Right cardiac atrium (tissue), 5 donors: ENCODE results near the gene ME3. TPM values are rescaled to one million over a fixed set of nuclear protein-coding genes. Genes with fewer than 3 reads are reported as not detected.
"Not testable (repeated sequence)": the region's sequence is repeated elsewhere in the genome, so short reads cannot be mapped to it uniquely, and the experiment has no call there.

ENCODE experiments used
- ATAC-seq, 2 donors: fragments of 200-7000 bp; cut with Tn5 transposase; one replicate each; pipeline versions ENCODE4 v1.8.0 to v1.9.1; 2020; ENCODE audit warnings: moderate library complexity in 2 of 2, mild to moderate bottlenecking in 1 of 2
- DNase-seq, 3 donors: peaks; one replicate each; pipeline ENCODE4 v3.0.0-alpha.2; 2020
- H3K27ac ChIP-seq: one replicate; pipeline ENCODE4 v1.5.1; 2013; ENCODE audit warnings: mild to moderate bottlenecking, low read length, control low read depth, moderate library complexity
- H3K27me3 ChIP-seq: one replicate; pipeline ENCODE4 v1.6.1; 2013; ENCODE audit not compliant: control insufficient read depth, insufficient read depth
- H3K4me1 ChIP-seq: one replicate; pipeline ENCODE4 v1.6.1; 2013; ENCODE audit warnings: low read length; ENCODE audit not compliant: control insufficient read depth, insufficient read depth
- H3K4me3 ChIP-seq: one replicate; pipeline ENCODE4 v1.5.1; 2013; ENCODE audit warnings: low read length, control low read depth
- H3K9me3 ChIP-seq: one replicate; pipeline ENCODE4 v1.6.1; 2013; ENCODE audit warnings: low read length; ENCODE audit not compliant: control insufficient read depth
- WGBS: extraction: QIAGEN DNeasy Blood & Tissue Kit; methylation state at CpG from one replicate; pipeline ENCODE4 v1.1.7; 2013; 5-methylcytosine and 5-hydroxymethylcytosine counted together
- intact Hi-C, 4 donors: fragments of 100-400 bp; cut with DNase I; formaldehyde crosslinking; loops; one replicate each; pipeline versions ENCODE4 v1.11.0 to v1.14.0; 2022 to 2023
- polyA plus RNA-seq: library from polyadenylated mRNA; stranded (reverse); fragments of 200-250 nt; gene quantifications from one replicate; pipeline ENCODE4 v1.2.3, GENCODE V29; 2013
- total RNA-seq, 4 donors: library from RNA; stranded (reverse); fragmentation: NEBNext Ultra II Directional; extraction: Animal tissue kit (Norgen Biotek cat#: 25700); gene quantifications; one replicate each; pipeline ENCODE4 v1.2.1, GENCODE V29; 2021
- donor health status: healthy with polysubstance abuse.
- donor health status: DM: no; HTN: yes; CAD: no.
- donor health status: DM: no; HTN: no; CAD: no.
- donor health status: DM: no; HTN: yes; CAD: no; lungs with severe emphysema.
- donor health status: DM: yes; HTN: yes; CAD: no.

ME3 gene
- total and polyA plus RNA-seq, 5 donors, result 20.8 to 24.0 (median 23.6) TPM

GRCh38 chr11:86664930-86665329, 7.5 kb downstream of the ME3 start:
- H3K4me1 ChIP-seq, result peaks cover 2% of the 10 kb centered on the region

GRCh38 chr11:86663761-86664160, 8.7 kb downstream of the ME3 start:
- Histone ChIP-seq H3K4me1 (peaks cover 2% of the 10 kb centered on the region), H3K27ac (no peak overlapping the region), H3K9me3 (no peaks in the 10 kb centered on the region), H3K27me3 (no peaks in the 10 kb centered on the region), H3K4me3 (no peak overlapping the region)
- intact Hi-C loops, result no loop called here
- DNase-seq, result no peak
- 78% methylated on average over 4 of the region's 4 CpGs for WGBS
- no peak for ATAC-seq

More at GRCh38 chr11:86664930-86665329, 7.5 kb downstream of the ME3 start:
- Histone ChIP-seq H3K27ac (no peak overlapping the region), H3K4me3 (no peak overlapping the region), H3K27me3 (no peaks in the 10 kb centered on the region), H3K9me3 (no peaks in the 10 kb centered on the region)
- no peak for DNase-seq
- intact Hi-C loops, result no loop called here
- ATAC-seq, result no peak
- WGBS, result 96% methylated on average over 3 of the region's 3 CpGs

- no peaks in the 10 kb centered on the region for H3K27me3 ChIP-seq
- intact Hi-C loops, result no loop called here
Observed at GRCh38 chr11:86663291-86663690, 9.1 kb downstream of the ME3 start.

GRCh38 chr11:86660736-86661135, 11.7 kb downstream of the ME3 start:
- H3K27me3 ChIP-seq, result no peaks in the 10 kb centered on the region
- whole genome bisulfite sequencing, result 81% methylated on average over 2 of the region's 2 CpGs
- H3K4me1 ChIP-seq, result peaks cover 2% of the 10 kb centered on the region
- no peak overlapping the region for H3K4me3 ChIP-seq
- no peak overlapping the region for H3K27ac ChIP-seq
- ATAC-seq, result no peak
- no peak for DNase-seq
- intact Hi-C loops, result no loop called here
- no peaks in the 10 kb centered on the region for H3K9me3 ChIP-seq

More at GRCh38 chr11:86663291-86663690, 9.1 kb downstream of the ME3 start:
- Histone ChIP-seq H3K4me3 (no peak overlapping the region), H3K4me1 (peaks cover 2% of the 10 kb centered on the region), H3K9me3 (no peaks in the 10 kb centered on the region), H3K27ac (no peak overlapping the region)
- no peak for ATAC-seq
- no peak for DNase-seq
- 94% methylated on average over 3 of the region's 3 CpGs for WGBS

- DNase-seq (no peak), ATAC-seq (peak; percentile 55 to 88)
- intact Hi-C loops, result no loop called here
- Histone ChIP-seq H3K27me3 (no peaks in the 10 kb centered on the region), H3K4me1 (peaks cover 2% of the 10 kb centered on the region), H3K4me3 (no peak overlapping the region), H3K27ac (no peak overlapping the region), H3K9me3 (no peaks in the 10 kb centered on the region)
- 48% methylated on average over 2 of the region's 2 CpGs for WGBS
Observed at GRCh38 chr11:86660088-86660487, 12.3 kb downstream of the ME3 start.

GRCh38 chr11:86658534-86658933, 13.9 kb downstream of the ME3 start:
- ATAC-seq (no peak), DNase-seq (peak in 1 of 3 donors; percentile 51)
- no peak overlapping the region for H3K4me3 ChIP-seq
- H3K9me3 ChIP-seq, result no peaks in the 10 kb centered on the region
- WGBS, result 90% methylated on average over 1 of the region's 1 CpG
- H3K27me3 ChIP-seq, result no peaks in the 10 kb centered on the region
- intact Hi-C loops, result no loop called here
- H3K4me1 ChIP-seq, result peaks cover 2% of the 10 kb centered on the region
- H3K27ac ChIP-seq, result no peak overlapping the region

- H3K27me3 ChIP-seq, result not testable (repeated sequence)
- WGBS, result 77% methylated on average over 3 of the region's 3 CpGs
Observed at GRCh38 chr11:86645212-86645611, 27.2 kb downstream of the ME3 start.

GRCh38 chr11:86644291-86644690, 28.1 kb downstream of the ME3 start:
- Histone ChIP-seq H3K27ac (no peak overlapping the region), H3K4me1 (no peaks in the 10 kb centered on the region), H3K27me3 (no peaks in the 10 kb centered on the region), H3K9me3 (no peaks in the 10 kb centered on the region), H3K4me3 (no peak overlapping the region)
- DNase-seq (no peak), ATAC-seq (peak in 1 of 2 donors; percentile 71)
- intact Hi-C loops, result no loop called here
- 86% methylated on average over 2 of the region's 2 CpGs for WGBS

More at GRCh38 chr11:86645212-86645611, 27.2 kb downstream of the ME3 start:
- H3K9me3 ChIP-seq, H3K4me3 ChIP-seq, H3K27ac ChIP-seq, H3K4me1 ChIP-seq, ATAC-seq, intact Hi-C loops, DNase-seq: not testable (repeated sequence)

- no peaks in the 10 kb centered on the region for H3K9me3 ChIP-seq
- intact Hi-C loops, result no loop called here
- H3K27me3 ChIP-seq, result no peaks in the 10 kb centered on the region
- H3K4me1 ChIP-seq, result no peaks in the 10 kb centered on the region
- H3K4me3 ChIP-seq, result no peak overlapping the region
- no peak overlapping the region for H3K27ac ChIP-seq
- no peak for DNase-seq
- ATAC-seq, result no peak
- WGBS, result 91% methylated on average over 1 of the region's 1 CpG
Observed at GRCh38 chr11:86641537-86642261, 30.7 kb downstream of the ME3 start.

- no peak for DNase-seq
- no peak for ATAC-seq
- 99% methylated on average over 1 of the region's 1 CpG for WGBS
- H3K27ac ChIP-seq, result no peak overlapping the region
- no peak overlapping the region for H3K4me3 ChIP-seq
- no peaks in the 10 kb centered on the region for H3K9me3 ChIP-seq
- H3K4me1 ChIP-seq, result no peaks in the 10 kb centered on the region
- intact Hi-C loops, result no loop called here
- no peaks in the 10 kb centered on the region for H3K27me3 ChIP-seq
Observed at GRCh38 chr11:86639137-86639536, 33.3 kb downstream of the ME3 start.

- Histone ChIP-seq H3K27ac (no peak overlapping the region), H3K4me3 (no peak overlapping the region), H3K4me1 (no peaks in the 10 kb centered on the region), H3K27me3 (no peaks in the 10 kb centered on the region), H3K9me3 (no peaks in the 10 kb centered on the region)
- 93% methylated on average over 1 of the region's 1 CpG for WGBS
- DNase-seq (no peak), ATAC-seq (no peak)
- intact Hi-C loops, result no loop called here
Observed at GRCh38 chr11:86638673-86639072, 33.7 kb downstream of the ME3 start.

- ATAC-seq, result no peak
- intact Hi-C loops, result no loop called here
Observed at GRCh38 chr11:86637988-86638387, 34.4 kb downstream of the ME3 start.

More at GRCh38 chr11:86637988-86638387, 34.4 kb downstream of the ME3 start:
- Histone ChIP-seq H3K9me3 (no peaks in the 10 kb centered on the region), H3K27me3 (no peaks in the 10 kb centered on the region), H3K27ac (no peak overlapping the region), H3K4me1 (no peaks in the 10 kb centered on the region), H3K4me3 (no peak overlapping the region)
- no peak for DNase-seq
